Measurements from ENCODE around the gene TSPYL1. TPM values are rescaled to one million over a fixed set of nuclear protein-coding genes. Genes with fewer than 3 reads are reported as not detected.
A peak's percentile ranks its signal among the peaks of the same experiment; 100 is the strongest.
"Not testable (repeated sequence)": the region's sequence is repeated elsewhere in the genome, so short reads cannot be mapped to it uniquely, and the experiment has no call there.

TSPYL1 gene
- total RNA-seq, 1 donor from 2014 or later: 48.4 TPM

- no peak for DNase-seq (ENCODE audit: low spot score)
These were observed 18.5 kb upstream of the TSPYL1 start for GRCh38 chr6:116298273-116298672.

- no peak for DNase-seq (ENCODE audit: low spot score)
These were observed 12.8 kb upstream of the TSPYL1 start for GRCh38 chr6:116292553-116292952.

GRCh38 chr6:116291701-116292396, 12.1 kb upstream of the TSPYL1 start:
- DNase-seq (ENCODE audit: low spot score): no peak

GRCh38 chr6:116290799-116291198, 11.1 kb upstream of the TSPYL1 start:
- DNase-seq (ENCODE audit: low spot score): no peak

DNA sequence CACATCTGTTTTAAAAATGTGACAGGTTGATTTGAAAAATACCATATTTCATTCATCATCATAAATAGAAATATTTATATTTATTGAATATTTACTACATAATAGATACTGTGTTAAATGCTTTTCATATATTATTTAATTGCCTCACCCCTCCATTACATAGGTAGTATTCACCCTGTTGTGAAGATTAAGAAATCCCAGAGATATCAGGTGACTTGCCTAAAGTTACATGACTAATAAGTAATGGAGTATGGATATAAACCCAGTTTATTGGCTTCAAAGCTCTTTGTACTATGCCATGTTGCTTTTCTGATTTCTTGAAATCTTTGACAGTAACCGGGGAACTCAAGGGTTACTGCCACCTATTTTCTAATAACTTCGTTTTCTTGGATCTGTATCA, 10.1 kb upstream of the TSPYL1 start:
- DNase-seq (ENCODE audit: low spot score): no peak

GRCh38 chr6:116287689-116288282, 8.1 kb upstream of the TSPYL1 start:
- peak; percentile 63 for DNase-seq (ENCODE audit: low spot score)

- DNase-seq (ENCODE audit: low spot score): no peak
These were observed 7.1 kb upstream of the TSPYL1 start for GRCh38 chr6:116286773-116287358.

- DNase-seq (ENCODE audit: low spot score): not testable (repeated sequence)
These were observed 5.3 kb upstream of the TSPYL1 start for GRCh38 chr6:116284984-116285383.

GRCh38 chr6:116283191-116283590, 3.5 kb upstream of the TSPYL1 start:
- DNase-seq (ENCODE audit: low spot score): no peak

DNA sequence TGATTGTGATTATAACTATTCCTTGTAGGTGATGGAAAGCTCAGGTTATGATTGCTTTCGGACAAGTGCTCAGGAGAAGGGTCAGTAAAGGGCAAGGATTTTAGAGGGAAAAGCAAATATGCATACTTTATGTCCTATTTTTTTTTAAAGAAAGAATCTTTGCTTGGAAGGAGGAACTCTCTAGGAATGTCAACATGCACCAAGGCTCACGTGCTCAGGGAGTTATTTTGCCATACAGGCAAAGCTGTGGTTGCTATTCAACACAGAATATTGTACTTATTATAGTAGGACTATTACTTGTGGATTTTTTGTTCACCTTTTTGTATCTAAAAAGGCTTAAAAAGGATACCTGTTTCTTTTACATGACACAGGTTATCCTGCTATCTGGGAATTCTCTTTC, 3.0 kb upstream of the TSPYL1 start:
- DNase-seq (ENCODE audit: low spot score): no peak

GRCh38 chr6:116280933-116281316, 1.2 kb upstream of the TSPYL1 start:
- DNase-seq (ENCODE audit: low spot score): no peak

DNA sequence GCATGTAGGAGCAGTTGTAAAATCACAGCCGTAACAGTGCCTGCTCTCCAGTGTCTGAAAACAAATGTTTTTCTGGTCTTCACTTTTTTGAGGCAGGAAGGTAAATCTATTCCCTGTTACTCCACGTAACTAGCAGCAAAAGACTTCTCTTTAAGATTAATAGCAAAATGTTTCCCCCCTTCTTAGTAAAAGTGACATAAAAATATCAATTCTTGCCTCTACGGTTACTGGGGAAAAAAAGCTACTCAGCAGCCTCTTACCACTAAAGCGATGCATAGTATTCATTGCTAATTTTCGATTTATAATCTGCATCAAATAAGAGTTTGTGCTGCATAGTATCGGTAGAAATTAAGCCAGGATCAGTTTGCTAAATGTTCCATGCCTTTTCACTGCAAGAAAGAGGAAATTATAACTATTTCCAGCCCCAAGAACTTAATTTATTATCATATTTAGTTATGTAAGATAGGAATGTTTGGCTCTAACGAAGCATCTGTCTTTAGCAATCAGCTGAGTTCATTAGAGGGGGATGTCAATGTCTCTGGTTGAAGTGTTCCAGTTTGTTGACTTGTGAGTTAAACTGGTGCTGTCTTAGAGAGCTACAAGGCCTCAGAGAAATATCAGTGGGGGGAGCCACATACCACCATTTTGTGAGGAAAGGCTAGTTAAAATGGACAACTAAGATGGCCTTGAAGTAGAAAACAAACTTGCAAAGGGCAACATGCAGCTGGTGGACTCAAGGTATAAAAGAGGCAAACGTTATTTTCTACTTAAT, 617 bp upstream of the TSPYL1 start:
- no peak for DNase-seq (ENCODE audit: low spot score)

DNA sequence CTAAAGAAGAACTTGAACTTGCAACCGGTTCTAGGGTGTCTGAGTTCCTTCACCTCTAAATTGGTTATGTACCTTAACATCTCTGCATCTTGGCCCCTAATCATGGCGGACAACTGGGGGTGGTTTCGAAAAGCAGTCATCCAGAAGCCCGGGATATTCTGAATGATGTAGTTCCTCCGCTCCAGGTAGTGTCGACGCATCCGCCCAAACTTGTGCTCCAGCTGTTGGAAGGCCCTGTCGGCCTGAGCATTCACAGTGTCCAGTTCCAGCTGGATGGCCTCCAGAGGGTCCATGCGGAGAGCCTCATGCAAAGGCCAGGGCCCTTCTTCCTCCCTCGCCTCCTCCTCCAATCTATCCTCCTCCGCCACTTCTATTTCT, 887 bp downstream of the TSPYL1 start:
- DNase-seq (ENCODE audit: low spot score): no peak

DNA sequence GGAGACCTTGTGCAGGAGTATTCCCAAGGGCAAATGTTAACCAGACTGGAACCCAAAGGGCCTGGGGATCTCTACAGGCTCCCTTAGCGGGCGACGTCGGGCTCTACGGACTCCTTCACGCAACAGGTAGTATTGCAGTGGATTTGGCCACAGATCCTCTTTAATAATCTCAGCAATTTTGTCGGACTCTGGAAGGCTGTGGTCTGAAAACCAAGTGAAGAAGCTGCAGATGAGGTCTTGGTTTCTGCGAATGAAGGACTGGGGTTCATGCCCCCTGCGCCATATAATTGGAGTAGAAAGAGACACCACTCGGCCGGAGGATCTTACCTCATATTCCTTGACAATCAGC, 1.3 kb downstream of the TSPYL1 start:
- DNase-seq (ENCODE audit: low spot score): no peak

DNA sequence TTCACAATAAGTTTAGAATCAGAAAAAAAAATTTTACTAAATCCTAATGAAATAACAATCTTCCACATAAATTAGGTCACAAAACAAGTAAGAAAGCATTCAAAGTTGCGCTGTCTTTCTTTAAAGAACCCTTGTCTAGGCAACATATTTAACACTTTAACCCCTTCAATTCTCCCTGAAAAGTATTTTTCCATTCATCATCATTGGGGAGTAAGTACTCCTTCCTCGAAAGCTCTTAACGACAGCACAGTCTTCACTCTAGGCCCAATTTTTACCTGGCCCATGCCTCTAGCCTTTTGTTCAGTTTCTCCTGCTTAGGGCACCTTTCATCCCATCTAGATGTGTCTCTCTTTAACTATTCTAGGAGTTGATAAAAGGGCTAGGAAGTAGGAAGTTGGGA, 2.6 kb downstream of the TSPYL1 start:
- no peak for DNase-seq (ENCODE audit: low spot score)

DNA sequence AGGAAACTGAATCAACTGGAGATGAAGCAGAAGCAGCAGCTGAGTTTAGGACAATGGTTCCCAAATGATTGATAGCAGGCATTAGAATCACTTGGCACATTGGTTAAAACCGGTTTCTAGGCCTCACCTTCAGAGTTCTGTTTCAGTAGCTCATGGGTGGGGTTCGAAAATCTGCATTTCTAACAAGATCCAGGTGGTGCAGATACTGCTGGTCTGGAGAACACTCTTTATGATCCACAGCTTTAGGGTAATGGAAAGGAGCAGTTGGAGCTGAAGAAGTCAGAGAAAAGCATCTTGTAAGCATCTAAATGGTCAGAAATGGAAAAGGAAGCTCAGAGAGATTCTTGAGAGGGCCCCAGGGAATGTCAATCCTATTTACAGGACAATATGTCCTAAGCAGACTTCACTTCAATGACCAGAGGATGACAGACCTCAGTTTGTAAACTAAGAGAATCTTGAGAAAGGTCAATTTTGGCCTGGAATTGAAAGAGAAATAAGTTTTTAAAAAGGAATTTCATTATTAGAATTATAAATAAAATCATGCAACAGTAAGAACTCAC, 8.5 kb downstream of the TSPYL1 start:
- no peak for DNase-seq (ENCODE audit: low spot score)

- peak; percentile 85 for DNase-seq (ENCODE audit: low spot score)
These were observed 11.0 kb downstream of the TSPYL1 start for GRCh38 chr6:116268589-116269293.

DNA sequence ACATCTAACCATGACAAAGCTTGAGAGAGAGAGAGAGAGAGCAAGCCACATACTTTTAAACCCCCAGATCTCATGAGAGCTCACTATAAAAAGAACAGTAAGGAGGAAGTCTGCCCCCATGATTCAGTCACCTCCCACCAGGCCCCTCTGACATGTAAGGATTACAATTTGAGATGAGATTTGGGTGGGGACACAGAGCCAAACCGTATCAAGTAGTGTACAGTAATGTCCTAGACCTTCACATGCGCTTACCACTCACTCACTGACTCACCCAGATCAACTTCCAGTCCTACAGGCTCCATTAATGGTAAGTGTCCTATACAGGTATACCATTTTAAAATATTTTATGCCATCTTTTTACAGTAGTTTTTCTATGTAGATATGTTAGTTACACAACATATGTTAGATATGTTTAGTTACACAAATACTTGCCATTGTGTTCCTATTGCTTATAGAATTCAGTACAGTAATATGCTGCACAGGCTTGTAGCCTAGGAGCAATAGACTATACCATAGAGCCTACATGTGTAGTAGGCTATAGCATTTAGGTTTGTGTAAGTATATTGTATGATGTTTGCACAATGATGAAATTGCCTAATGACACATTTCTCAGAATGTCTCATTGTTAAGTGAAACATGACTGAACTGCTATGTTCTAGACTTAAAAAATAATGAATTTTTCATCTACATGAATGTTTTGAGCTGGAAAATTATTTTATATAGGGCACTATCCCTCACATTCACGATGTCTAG, 11.7 kb downstream of the TSPYL1 start:
- no peak for DNase-seq (ENCODE audit: low spot score)

DNA sequence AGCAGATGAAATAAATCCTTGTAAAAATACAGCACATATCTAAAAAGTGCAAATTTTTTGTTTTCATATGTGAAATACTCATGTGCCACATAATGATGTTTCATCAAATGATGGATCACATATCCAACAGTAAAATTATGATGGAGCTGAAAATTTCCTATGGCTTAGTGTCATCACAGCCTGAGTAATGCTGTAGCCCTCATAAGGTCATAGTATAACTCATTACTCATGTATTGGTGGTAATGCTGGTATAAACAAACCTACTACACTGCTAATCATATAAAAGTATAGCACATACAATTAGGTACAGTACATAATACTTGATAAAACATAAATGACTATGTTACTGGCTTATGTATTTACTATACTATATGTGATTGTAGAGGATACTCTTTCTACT, 12.9 kb downstream of the TSPYL1 start:
- no peak for DNase-seq (ENCODE audit: low spot score)

GRCh38 chr6:116265041-116265829, 14.5 kb downstream of the TSPYL1 start:
- no peak for DNase-seq (ENCODE audit: low spot score)

Data from umbilical cord (tissue), 2 donors.